Skeletal muscle satellite cell (primary cell): ENCODE measurements around the gene SYNPR.

Experiments
- H3K27me3 ChIP-seq: 2 replicates; pipeline ENCODE4 v1.7.0; 2013; ENCODE audit warnings: low read length; ENCODE audit not compliant: control insufficient read depth, insufficient read depth
- H3K36me3 ChIP-seq: 2 replicates; pipeline ENCODE4 v1.7.0; 2013; ENCODE audit warnings: mild to moderate bottlenecking, control low read depth, low read length; ENCODE audit not compliant: insufficient read depth
- H3K4me1 ChIP-seq: 2 replicates; pipeline ENCODE4 v1.7.0; 2013; ENCODE audit warnings: low read length; ENCODE audit not compliant: control insufficient read depth, insufficient read depth
- H3K4me2 ChIP-seq: 2 replicates; pipeline ENCODE4 v1.7.0; 2013; ENCODE audit warnings: mild to moderate bottlenecking, low read length
- H3K4me3 ChIP-seq: 2 replicates; pipeline ENCODE4 v1.7.0; 2013; ENCODE audit warnings: low read length
- H3K9ac ChIP-seq: 2 replicates; pipeline ENCODE4 v1.7.0; 2013; ENCODE audit warnings: mild to moderate bottlenecking, low read depth, low read length, moderate library complexity
- H3K9me3 ChIP-seq: replicated peaks from 2 replicates; pipeline ENCODE4 v1.7.0; 2013; ENCODE audit warnings: mild to moderate bottlenecking, control low read depth, low read length

The SYNPR gene

DNA sequence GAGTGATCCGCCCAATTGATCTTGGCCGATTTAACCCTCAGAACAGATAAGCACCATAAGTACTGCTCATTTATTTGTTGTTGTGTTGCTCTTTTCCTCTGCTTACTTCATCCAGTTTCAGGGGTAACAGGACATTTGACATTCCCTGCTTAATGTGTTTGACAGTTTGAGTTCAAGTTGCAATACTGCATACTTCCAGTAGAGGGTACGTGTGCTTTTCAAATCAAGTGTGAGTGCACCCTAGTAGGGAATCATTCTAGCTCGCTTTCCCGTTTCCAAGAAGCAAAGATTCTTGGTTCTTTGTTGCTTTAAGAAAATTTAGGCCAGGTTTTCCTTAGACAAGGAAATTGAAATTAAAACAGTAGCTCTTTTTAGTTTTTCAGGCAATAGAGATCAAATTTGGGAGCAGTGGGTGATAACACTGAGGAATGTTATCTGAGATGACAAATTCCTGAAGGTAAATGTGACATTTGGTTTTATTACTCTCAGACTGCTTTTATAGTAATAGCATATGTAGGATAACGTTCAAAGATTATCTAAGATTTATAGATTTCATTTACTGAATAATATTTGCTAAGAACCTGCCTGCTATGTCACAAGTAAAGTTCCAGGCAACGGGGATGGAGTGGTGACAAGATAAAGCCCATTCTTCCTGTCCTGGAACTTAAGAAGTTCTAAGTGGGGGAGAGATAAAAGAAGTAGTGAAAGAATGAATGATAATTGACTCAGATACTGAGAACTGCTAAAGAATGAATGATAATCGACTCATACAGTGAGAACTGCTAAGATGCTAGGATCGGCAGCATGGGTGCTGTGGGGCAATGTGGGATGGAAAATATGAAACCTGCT, 73.3 kb downstream of the SYNPR start:
- H3K4me2 ChIP-seq, result no peak overlapping the region
- peaks cover 14% of the 10 kb centered on the region for H3K4me1 ChIP-seq
- H3K4me3 ChIP-seq, result no peak overlapping the region
- H3K27me3 ChIP-seq, result peaks cover 6% of the 10 kb centered on the region
- H3K36me3 ChIP-seq, result no peaks in the 10 kb centered on the region
- no peaks in the 10 kb centered on the region for H3K9me3 ChIP-seq
- H3K9ac ChIP-seq, result no peak overlapping the region

DNA sequence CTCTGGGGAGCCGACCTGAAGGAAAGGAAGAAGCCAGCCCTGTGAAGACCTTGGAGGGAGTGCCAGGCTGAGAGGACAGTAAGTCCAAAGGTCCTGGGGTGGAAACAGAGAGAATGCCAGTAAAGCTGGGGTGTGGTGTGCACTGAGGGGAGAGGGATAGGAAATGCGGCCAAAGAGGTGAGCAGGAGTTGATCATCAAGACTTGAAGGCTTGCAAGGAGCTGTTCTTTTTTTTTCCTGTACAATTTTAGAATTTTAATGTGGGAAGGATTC, 73.8 kb downstream of the SYNPR start:
- no peak overlapping the region for H3K4me2 ChIP-seq
- H3K9me3 ChIP-seq, result no peaks in the 10 kb centered on the region
- H3K4me3 ChIP-seq, result no peak overlapping the region
- no peak overlapping the region for H3K9ac ChIP-seq
- peaks cover 6% of the 10 kb centered on the region for H3K27me3 ChIP-seq
- no peaks in the 10 kb centered on the region for H3K36me3 ChIP-seq
- peaks cover 14% of the 10 kb centered on the region for H3K4me1 ChIP-seq

DNA sequence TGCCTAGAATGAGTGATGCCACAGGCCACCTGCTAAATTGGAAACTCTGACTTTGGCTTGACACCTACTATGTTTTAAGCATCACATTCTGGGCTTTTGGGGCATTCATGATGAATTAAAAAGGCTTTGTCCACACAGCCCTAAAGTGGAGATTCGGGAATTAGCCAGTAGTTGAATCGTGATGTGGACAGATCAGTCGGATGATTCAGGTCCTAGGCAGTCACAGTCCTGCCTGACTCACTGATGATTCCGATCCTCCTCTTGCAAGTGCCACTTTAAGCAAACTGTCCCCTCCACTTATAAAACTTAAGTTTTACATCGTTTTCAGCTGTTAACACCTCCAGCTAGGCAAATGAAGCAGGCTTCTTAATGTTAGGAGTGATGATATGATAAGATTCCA, 75.3 kb downstream of the SYNPR start:
- Histone ChIP-seq H3K9me3 (no peaks in the 10 kb centered on the region), H3K4me3 (no peak overlapping the region), H3K9ac (no peak overlapping the region), H3K36me3 (no peaks in the 10 kb centered on the region), H3K27me3 (peaks cover 3% of the 10 kb centered on the region), H3K4me1 (peaks cover 14% of the 10 kb centered on the region), H3K4me2 (peak overlapping the region; percentile 30)

DNA sequence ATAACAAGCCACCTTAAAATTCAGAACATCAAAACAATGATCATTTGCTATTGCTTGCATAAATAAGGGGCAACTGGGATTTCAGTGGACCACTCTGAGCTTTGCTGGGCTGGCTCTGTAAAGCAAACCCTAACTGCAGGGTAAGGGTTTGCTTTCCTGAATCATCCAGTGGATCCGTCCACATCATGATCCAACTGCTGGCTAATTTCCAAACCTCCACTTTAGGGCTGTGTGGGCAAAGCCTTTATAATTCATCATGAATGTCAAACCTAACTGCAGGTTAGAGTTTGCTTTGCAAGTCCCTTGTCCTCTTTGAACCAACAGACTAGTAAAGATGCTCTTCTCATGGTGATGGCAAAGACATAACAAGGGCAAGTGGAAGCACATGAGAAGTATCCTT, 76.1 kb downstream of the SYNPR start:
- Histone ChIP-seq H3K36me3 (no peaks in the 10 kb centered on the region), H3K4me3 (no peak overlapping the region), H3K9me3 (no peaks in the 10 kb centered on the region), H3K4me2 (no peak overlapping the region), H3K9ac (no peak overlapping the region), H3K4me1 (peaks cover 14% of the 10 kb centered on the region), H3K27me3 (no peaks in the 10 kb centered on the region)

GRCh38 chr3:63355809-63356208, 77.7 kb downstream of the SYNPR start:
- no peak overlapping the region for H3K4me3 ChIP-seq
- peaks cover 14% of the 10 kb centered on the region for H3K4me1 ChIP-seq
- no peaks in the 10 kb centered on the region for H3K9me3 ChIP-seq
- H3K4me2 ChIP-seq, result no peak overlapping the region
- H3K9ac ChIP-seq, result no peak overlapping the region
- H3K27me3 ChIP-seq, result peaks cover 6% of the 10 kb centered on the region
- H3K36me3 ChIP-seq, result no peaks in the 10 kb centered on the region

- no peaks in the 10 kb centered on the region for H3K4me1 ChIP-seq
- H3K4me3 ChIP-seq, result no peak overlapping the region
- peaks cover 22% of the 10 kb centered on the region for H3K27me3 ChIP-seq
- H3K9me3 ChIP-seq, result no peaks in the 10 kb centered on the region
- no peak overlapping the region for H3K9ac ChIP-seq
- no peaks in the 10 kb centered on the region for H3K36me3 ChIP-seq
- H3K4me2 ChIP-seq, result no peak overlapping the region
Observed at GRCh38 chr3:63364495-63364894, 86.4 kb downstream of the SYNPR start.

DNA sequence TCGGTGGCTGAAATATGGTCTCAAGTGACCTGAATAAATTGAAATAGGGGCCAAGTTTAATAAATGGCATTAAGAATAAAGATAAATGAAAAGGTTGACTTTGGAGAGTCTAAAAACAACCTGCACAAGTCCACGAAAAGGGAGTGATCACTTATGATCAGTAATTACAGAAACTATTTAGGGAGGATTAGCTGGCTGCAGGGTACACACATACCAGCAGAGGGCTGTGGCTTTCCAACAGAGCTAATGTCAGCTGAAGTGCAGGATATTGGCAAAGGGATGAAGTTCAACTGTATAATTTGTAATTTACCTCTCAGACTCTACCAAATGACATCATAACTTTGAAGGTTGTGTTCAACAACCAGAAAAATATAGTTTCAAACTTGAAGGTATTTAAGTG, 86.8 kb downstream of the SYNPR start:
- no peak overlapping the region for H3K4me2 ChIP-seq
- H3K27me3 ChIP-seq, result peaks cover 24% of the 10 kb centered on the region
- no peak overlapping the region for H3K9ac ChIP-seq
- no peak overlapping the region for H3K4me3 ChIP-seq
- H3K4me1 ChIP-seq, result no peaks in the 10 kb centered on the region
- H3K36me3 ChIP-seq, result no peaks in the 10 kb centered on the region
- no peaks in the 10 kb centered on the region for H3K9me3 ChIP-seq

DNA sequence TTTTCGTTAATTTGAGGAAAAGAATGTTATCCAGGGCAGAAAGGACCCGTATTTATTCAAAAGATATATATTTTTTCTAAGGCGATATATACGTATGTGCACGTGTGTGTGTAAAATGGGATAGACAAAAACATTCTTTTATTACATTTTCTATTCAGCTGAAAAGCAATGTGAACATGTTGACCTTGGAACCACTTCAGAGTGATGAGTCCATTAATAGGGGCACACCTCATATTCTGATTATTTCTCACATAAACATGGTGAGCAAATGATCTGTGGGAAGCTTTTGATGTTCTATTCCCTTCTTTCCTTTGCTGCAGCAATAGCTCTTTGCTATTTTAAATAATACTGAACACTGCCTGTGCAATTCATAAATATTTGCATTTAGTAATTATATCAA, 87.6 kb downstream of the SYNPR start:
- Histone ChIP-seq H3K4me3 (no peak overlapping the region), H3K9ac (no peak overlapping the region), H3K27me3 (peaks cover 20% of the 10 kb centered on the region), H3K9me3 (no peaks in the 10 kb centered on the region), H3K36me3 (no peaks in the 10 kb centered on the region), H3K4me1 (no peaks in the 10 kb centered on the region), H3K4me2 (no peak overlapping the region)

DNA sequence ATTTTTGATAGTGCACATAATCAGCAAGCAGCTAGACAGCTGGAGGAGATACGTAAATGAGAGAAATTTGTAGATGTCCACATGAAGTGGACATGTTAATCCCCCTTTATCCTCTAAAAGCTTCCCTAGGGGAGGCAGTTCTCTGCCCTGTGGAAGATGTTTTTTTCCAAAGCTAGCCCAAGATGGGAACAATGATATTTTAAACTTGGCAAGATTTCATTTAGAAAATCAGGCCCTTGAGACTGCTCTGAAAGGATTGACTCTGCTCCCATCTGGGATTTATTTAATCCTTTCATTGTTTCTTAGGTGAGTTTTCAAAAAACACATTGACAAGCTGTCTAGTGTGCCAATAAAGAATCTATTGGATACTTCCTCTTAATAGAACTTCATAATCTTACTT, 92.0 kb downstream of the SYNPR start:
- Histone ChIP-seq H3K9me3 (no peaks in the 10 kb centered on the region), H3K4me2 (no peak overlapping the region), H3K36me3 (no peaks in the 10 kb centered on the region), H3K4me3 (no peak overlapping the region), H3K27me3 (peaks cover 39% of the 10 kb centered on the region), H3K4me1 (no peaks in the 10 kb centered on the region), H3K9ac (no peak overlapping the region)

- Histone ChIP-seq H3K4me2 (no peak overlapping the region), H3K9me3 (no peaks in the 10 kb centered on the region), H3K36me3 (no peaks in the 10 kb centered on the region)
Observed at GRCh38 chr3:63383040-63383439, 104.9 kb downstream of the SYNPR start.

DNA sequence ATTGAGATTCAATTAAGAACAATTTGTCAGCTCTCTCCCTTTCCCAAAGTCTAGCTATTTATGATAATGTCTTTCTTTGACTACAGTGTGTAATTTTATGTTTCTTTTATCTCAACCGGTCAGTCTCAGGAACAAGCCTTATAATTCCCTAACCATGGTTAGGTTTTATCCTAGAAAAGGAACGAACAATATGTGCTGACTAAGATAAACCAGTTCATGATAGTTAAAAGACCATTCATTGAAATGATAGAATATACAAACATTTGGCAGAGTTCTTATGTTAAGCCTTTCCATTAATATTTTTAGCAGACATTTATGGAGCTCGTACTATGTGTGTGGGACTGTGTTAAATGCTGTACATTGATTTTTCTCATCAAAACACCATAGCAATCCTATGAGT, 106.3 kb downstream of the SYNPR start:
- Histone ChIP-seq H3K9ac (no peak overlapping the region), H3K27me3 (peaks cover 5% of the 10 kb centered on the region), H3K4me3 (no peak overlapping the region)

More at GRCh38 chr3:63383040-63383439, 104.9 kb downstream of the SYNPR start:
- H3K9ac ChIP-seq, result no peak overlapping the region
- H3K4me1 ChIP-seq, result no peaks in the 10 kb centered on the region
- H3K27me3 ChIP-seq, result peaks cover 5% of the 10 kb centered on the region
- H3K4me3 ChIP-seq, result no peak overlapping the region

GRCh38 chr3:63385629-63386028, 107.5 kb downstream of the SYNPR start:
- no peak overlapping the region for H3K4me2 ChIP-seq
- no peaks in the 10 kb centered on the region for H3K36me3 ChIP-seq

More for the DNA sequence above, 106.3 kb downstream of the SYNPR start:
- no peaks in the 10 kb centered on the region for H3K4me1 ChIP-seq
- no peaks in the 10 kb centered on the region for H3K9me3 ChIP-seq
- no peak overlapping the region for H3K4me2 ChIP-seq
- no peaks in the 10 kb centered on the region for H3K36me3 ChIP-seq

More at GRCh38 chr3:63385629-63386028, 107.5 kb downstream of the SYNPR start:
- Histone ChIP-seq H3K27me3 (peaks cover 5% of the 10 kb centered on the region), H3K9ac (no peak overlapping the region), H3K4me1 (no peaks in the 10 kb centered on the region), H3K4me3 (no peak overlapping the region), H3K9me3 (no peaks in the 10 kb centered on the region)
